NCI-H82 (cell line): ENCODE data around the gene RPUSD2.
A peak's percentile ranks its signal among the peaks of the same experiment; 100 is the strongest.
"Not testable (repeated sequence)": the region's sequence is repeated elsewhere in the genome, so short reads cannot be mapped to it uniquely, and the experiment has no call there.

Experiments
- DNase-seq: peaks from one replicate; lab custom pipeline; 2025; lab: John Stamatoyannopoulos, UW

The RPUSD2 gene

DNA sequence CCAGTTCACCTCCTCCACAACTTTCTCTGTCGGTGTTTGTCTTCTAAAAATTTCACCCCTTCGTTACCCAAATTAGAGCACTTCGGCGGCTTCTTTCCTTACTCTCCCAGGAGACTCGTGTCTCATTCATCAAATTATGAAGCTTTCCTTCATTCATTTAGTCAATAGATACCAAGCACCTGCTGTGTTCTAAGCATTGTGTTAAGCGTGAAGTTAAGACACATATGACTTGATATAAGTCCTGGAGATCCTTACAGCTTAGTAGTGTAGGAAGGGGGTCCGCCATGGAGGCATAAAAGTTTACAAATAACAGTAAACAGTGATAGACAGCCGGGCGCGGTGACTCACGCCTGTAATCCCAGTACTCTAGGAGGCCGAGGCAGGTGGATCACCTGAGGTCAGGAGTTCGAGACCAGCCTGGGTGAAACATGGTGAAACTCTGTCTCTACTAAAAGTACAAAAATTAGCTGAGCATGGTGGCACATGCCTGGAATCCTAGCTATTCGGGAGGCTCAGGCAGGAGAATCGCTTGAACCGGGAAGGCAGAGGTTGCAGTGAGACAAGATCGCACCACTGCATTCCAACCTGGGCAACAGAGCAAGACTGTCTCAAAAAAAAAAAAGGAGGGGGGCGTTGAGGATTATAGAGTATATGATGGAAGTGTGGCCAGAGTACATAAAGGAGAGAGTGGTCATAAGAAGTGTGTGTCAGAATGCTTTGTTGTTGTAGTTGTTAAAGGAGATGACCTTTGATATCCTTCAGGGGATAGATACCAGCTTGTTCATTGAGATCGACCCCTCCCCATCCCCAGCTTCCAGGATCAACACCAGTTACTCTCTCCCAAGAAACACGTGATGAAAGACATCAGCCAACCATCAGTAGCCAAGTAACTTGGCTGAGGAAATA lies 3.5 kb upstream of the RPUSD2 start:
- no peak for DNase-seq

DNA sequence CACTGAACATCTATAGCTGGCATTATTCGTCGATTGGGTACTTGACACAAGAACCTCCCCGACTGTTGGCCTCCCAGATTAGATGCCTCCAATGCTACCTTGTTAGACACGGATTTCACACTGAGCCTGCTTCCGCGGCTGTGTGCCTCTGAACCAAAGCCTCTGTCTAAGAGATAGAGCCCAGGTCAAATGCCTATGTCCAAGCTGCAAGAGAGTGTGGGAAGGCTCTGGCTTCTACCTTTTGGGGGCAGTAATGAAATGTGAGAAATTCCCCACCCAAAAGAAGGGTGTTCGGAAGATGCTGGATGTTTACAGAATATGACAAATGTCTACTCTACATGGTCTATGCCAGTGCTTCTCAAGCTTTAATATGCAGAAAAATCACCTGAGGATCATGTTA lies 2.0 kb upstream of the RPUSD2 start:
- DNase-seq = peak; percentile 59

DNA sequence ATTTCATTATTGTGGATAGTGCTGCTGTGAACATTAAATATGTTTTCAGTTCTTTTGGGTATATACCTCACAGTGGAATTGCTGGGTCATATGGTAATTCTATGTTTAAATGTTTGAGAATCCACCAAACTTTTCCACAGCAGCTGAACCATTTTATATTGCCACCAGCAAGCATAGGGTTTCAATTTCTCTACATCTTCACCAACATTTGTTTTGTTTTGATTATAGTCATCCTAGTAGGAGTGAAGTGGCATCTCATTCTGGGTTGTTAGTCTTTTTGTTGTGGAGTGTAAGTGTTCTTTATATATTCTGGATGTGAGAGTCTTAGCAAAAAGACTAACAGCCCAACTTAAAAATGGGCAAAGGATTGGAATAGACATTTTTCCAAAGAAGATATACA lies 6.0 kb downstream of the RPUSD2 start:
- DNase-seq = no peak

DNA sequence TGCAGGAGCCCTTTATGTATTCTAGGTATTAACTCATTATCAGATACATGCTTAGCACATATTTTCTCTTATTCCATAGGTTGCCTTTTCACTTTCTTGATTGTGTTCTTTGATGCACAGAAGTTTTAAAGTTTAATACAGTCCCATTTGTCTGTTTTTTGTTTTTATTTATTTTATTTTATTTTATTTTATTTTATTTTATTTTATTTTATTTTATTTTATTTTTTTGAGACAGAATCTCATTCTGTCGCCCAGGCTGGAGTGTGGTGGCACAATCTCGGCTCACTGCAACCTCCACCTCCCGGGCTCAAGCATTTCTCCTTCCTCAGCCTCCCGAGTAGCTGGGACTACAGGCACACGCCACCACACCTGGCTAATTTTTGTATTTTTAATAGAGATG lies 7.8 kb downstream of the RPUSD2 start:
- not testable (repeated sequence) for DNase-seq

DNA sequence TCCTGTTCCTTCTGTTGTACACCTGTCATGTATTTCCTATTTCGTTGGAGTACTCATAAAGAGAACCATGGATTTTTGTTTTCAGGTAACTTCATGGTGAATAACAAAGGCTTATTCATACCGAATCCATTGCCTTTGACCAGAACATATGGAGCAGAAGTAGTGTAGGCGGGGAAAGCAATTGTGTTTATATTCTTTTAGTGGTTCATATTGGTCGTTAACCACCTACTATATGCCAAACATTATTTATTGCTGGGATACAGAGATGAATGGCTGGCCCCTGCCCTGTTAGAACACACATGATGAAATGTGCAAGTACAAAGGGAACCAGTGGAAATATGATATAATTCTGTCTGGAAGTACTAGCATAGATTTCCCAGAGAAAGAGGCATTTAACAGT lies 9.8 kb downstream of the RPUSD2 start:
- no peak for DNase-seq

DNA sequence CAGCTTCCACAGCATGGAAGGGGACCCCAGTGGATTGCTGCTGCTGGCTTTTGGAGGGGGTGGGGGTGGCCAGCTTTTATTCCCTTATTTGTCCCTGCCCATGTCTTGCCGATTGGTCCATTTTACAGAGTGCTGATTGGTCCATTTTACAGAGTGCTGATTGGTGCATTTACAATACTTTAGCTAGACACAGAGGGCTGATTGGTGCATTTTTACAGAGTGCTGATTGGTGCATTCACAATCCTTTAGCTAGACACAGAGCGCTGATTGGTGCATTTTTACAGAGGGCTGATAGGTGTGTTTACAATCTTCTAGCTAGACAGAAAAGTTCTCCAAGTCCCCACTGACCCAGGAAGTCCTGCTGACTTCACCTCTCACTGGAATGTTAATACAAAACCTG lies 12.7 kb downstream of the RPUSD2 start:
- not testable (repeated sequence) for DNase-seq

DNA sequence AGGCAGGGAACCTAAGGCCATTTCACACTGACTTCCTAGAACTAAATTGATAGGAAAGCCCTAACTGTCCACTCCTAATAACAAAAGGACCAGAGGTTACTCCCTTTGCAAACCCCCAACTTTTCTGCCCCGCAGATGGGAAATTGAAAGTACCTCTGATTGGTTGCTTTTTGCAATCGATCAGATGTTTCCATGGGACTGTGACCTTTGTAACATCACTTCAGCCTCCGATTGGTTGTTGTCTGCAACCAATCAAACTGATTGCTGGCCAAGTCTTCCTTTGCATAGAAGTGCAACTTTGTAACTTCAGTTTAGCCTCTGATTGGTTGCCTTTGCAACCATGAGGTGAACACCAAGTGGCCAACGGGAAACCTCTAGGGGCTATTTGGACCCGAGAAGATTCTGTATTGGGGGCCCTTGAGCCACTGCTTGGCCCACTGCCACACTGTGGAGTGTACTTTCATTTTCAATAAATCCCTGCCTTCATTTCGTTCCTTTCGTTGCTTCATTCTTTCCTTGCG lies 13.7 kb downstream of the RPUSD2 start:
- no peak for DNase-seq

DNA sequence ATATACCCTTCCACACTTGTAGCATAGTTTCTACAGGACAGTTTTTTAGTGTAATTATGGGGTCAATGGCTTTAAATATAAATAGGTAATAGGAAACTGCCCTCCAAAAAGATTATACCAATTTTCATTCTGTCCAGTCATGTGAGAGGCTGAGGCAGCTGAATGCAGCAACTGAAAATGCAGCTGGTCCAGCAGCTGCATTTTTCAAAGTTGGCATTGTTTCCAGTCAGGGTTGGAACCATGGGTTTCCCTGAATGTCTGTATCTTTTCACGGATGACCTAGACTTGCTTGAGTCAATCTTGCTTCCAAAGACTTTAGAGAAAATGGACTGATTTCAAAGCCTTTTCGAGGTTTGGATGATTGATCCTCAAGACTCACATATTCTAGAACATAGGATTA lies 15.1 kb downstream of the RPUSD2 start:
- DNase-seq = no peak

DNA sequence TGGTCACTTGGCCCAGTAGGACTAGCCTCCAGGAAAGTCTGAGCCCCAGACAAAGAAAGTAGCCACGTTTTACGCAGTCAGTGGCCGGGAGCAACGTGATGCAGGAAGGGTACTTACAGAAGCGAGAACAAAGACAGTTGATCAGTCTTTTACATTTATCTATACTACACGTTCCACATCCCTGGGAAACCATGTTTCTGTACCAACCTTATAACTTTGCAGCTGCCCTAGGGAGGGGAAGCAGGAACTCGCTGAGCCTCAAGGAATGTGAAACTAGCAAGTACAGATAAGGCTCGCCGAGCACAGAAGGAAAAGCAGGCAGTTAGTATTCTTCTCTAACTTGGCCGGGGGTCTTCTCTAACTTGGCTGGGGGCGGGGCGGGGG lies 21.6 kb downstream of the RPUSD2 start:
- no peak for DNase-seq

DNA sequence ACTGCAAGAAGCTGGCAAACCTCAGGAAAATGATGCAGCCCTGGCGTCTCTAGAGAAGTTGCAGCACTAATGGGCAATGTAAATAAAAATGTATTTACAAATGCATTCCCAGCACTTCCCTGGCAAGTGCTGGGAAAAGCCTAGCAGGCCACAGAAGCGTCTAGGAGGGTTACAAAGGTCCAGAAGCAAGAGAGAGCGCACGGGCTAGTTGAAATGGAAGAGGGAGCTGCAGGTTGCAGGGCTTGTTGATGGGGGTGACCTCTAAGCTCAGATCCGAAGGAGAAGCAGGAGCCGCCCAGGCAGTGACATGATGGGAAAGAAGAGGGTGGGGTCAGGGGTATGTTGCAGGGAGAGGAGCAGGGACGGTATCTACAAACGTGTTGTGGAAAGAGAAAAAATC lies 22.3 kb downstream of the RPUSD2 start:
- DNase-seq = peak; percentile 25

DNA sequence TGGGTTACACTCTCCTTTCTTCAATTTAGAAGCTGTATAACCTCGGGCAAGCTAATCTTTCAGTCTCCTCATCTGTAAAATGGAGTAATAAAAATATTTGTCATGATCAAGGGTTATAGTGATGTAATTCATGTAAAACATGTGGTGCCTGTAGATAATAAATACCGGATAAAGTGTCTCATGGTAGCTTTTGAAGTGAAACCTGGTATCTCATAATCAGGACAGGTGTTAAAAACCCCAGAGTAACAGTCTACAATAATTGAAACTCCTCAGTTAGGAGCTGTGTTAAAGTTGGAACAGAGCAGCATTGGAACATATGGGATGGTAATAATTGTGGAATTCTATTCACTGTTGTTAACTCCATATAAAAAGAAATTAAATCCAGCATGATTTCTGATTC lies 24.1 kb downstream of the RPUSD2 start:
- DNase-seq = no peak

DNA sequence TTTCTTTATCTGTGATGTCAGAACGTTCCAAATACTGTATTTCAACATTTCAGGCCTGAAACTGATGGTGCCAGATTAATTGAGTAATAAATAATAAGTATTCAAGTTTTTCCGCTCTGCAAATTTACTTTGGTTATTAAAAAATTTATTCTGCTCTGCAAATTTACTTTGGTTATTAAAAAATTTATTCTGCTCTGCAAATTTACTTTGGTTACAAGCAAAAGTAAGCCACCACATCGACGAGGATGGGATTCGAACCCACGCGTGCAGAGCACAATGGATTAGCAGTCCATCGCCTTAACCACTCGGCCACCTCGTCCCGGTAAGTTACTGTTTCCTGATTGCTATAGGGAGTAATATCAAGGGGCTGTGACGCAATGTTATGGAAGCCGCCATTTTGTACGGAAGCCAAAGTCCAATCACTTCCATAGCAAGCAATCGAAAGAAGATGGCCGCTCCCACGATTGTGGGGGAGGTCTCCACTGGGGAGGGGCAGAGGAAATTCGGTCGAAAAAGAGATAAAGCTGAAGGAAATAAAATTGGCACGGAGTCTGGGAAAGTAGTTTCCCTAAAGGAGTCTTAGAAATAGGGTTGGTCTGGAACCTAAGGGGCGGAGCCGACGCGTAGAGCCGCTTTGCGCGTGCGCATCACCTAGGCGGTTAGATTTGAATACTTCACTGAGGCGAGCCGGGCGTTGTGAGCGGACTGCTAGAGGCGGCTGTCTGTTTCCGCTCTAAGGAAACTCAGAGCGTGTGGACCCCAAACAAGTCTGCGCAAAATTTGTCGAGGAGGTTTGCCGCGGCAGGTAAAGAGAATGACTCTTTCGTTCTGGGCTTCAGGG lies 24.7 kb downstream of the RPUSD2 start, which contains the start of gene KNL1:
Gene KNL1, plus strand, starts transcription at position 662 of the 841 bp plus-strand sequence. CDS start 8,683 bp downstream, outside the sequence.
- DNase-seq = peak; percentile 97

DNA sequence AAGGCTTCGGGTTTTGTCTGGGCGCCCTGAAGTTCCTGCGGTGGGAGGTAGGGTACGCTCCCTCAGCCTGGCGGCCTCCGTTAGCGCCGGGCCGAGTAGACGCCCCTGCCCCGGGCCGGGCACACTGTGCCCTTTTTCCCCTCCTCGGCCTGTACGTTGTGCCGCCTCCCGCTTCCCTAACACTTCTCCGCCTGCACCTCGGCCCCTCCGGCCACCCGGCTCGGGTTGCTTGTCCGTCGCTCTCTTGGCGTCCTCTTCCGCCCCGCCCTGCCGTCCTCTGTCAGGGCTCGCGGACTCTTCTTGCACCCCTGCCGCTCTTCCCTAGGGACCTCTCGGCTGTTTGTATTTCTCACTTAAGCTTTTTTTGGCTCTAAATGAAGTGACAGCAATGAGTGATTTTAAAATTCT lies 25.3 kb downstream of the RPUSD2 start:
- DNase-seq = peak; percentile 84

DNA sequence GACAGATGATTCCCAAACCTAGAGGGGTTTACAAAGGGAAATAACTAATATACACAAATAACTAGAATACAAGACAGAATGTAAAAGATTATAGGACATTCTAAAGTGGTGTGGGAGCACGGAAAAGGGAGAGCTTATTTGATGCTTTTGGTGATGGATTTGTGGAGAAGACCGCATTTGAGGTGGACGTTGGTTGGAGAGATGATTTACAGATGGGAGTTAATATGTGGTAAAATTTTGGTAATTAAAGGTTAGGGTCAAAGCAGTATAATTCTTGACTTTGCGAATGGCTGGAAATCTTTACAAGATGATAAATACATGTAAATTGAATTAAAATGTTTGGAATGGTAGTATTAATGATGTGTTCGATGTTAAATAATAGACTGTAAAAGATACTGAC lies 26.1 kb downstream of the RPUSD2 start:
- DNase-seq = no peak

DNA sequence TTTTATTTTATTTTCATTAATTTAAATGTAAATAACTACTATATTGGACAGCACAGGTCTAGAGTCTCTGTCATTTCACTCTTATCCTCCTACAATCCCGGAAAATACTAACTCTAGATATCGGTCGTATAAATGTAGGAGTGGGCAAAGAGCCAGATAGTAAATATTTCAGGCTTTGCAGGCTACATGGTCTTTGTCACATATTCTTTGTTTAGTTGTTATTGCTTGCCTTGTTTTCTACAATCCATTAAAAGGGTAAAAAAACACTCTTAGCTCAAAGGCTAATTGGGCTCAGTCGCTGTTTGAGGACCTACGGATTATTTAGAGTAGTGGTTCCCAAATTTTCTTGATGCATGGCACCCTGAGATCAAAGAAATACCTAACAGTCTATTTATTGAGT lies 26.7 kb downstream of the RPUSD2 start:
- no peak for DNase-seq

DNA sequence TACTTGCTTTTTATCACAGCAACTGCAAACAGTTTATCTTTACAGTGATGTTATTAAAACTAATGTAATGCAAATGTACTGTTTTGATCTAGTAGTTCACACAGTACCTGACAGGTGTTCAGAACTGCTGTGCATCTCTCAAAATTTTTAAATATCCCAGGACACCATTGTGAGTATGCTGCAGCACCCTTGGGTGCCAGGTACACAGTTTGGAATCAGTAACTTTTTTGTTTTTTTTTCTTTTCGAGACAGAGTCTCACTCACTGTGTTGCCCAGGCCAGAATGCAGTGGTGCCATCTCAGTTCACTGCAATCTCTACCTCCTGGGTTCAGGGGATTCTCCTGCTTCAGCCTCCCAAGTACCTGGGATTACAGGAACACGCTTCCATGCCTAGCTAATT lies 27.9 kb downstream of the RPUSD2 start:
- no peak for DNase-seq

DNA sequence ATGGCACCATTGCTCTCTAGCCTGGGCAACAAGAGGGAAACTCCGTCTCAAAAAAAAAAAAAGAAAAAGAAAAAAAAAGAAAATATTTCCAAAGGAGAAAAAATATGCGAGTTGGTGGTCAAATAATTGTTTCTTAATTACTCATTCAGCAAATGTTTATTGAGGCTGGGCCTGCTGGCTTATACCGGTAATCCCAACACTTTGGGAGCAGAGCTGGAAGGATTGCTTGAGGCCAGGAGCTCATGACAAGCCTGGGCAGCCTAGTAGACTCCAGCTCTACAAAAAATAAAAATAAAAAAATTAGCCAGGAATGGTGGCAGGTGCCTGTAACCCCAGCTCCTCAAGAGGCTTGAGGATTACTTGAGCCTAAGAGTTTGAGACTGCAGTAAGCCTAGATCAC lies 29.0 kb downstream of the RPUSD2 start:
- DNase-seq = no peak

DNA sequence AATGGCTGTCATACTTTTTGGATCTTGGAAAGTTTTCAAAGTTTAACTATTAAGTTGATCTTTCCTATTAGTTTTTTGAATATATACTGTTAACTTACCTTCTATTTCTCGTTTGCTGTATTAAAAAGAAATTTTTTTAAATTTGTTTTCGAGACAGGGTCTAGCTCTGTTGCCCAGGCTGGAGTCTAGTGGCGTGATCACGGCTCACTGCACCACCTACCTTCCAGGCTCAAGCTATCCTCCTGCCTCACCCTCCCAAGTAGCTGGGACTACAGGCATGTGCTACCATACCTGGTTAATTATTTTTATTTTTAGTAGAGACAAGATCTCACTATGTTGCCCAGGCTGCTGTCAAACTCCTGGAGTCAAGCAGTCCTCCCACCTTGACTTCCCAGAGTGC lies 29.6 kb downstream of the RPUSD2 start:
- no peak for DNase-seq

DNA sequence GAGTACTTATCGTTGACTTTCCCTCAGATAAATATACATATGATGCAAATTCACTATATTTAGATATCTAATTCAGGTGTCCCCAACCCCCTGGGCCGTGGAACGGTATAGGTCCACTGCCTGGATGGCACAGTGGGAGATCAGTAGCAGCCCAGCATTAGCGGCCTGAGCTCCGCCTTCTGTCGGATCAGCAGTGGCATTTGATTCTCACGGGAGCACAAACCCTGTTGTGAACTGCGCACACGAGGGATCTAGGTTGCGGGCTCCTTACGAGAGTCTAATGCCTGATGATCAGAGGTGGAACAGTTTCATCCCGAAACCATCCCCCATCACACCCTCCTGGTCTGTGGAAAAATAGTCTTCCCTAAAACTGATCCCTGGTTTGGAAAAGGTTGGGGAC lies 31.9 kb downstream of the RPUSD2 start:
- no peak for DNase-seq

DNA sequence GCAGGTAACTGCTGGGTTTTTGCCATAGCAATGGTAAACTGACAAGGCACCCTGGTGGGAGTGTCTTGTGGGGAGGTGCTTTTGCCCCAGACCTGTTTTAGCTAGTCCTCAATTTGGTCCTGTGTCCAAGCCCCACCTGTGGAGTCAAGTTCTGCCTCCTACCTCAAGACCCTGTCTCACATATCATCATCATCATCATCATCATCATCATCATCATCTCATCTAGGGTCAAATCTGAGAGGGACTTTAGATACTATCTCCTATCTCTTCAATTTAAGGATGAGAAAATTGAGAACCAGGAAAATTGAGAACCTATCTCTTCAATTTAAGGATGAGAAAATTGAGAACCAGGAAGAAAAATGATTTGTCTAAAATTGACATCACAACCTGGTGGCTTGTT lies 34.8 kb downstream of the RPUSD2 start:
- DNase-seq = no peak

DNA sequence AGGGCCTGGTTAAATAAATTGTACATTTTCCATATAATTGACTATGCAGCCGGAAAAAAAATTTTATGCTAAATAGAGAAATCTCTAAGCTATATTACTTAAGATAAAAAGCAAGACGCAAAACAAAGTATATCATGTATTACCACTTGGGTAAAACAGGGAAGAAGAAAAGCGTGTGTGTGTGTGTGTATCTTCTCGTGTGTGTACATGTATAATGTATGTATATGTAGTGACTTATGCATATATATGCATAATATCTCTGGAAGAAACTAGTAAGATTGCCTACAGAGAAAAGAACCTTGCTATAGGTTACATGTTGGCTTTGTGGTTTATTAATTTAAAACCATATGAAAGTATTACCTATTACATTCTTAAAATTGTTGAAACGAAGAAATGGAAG lies 44.0 kb downstream of the RPUSD2 start:
- no peak for DNase-seq

DNA sequence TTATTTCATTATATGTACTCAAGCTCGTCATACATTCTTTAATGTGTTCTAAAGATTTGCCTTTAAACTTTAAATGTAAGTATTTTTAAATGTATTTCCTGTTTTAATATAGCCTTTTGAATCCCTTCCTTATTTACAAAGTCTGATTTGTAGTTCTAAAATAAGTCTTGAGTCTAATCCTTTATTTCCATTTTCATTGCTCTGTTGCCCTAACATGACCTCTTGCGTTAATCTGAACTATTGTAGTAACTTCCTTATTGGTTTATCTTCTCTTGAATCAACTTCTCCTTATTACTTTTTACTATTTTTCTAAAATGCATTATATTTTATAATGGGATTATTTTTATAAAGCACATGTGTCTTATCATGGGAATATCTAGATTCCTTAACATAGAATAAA lies 48.9 kb downstream of the RPUSD2 start:
- DNase-seq = no peak

DNA sequence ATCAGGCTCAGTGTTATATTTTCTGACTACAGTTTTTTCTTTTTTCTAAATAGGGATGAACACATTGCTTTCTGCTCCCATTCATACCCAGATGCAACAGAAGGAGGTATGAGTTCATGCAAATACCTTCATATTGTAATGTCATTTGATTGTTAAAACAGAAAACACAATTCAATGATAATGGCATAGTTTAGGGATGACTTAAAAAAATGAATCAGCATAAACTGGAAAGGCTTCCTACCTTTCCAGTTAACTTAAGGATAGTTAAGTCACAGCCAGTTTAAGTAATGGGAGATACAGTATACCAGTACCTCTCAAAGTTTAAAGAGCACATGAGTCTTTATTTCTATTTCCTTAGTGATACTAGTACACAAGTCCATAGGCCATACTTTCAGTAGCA lies 49.8 kb downstream of the RPUSD2 start:
- DNase-seq = no peak
